K562 (cell line): ENCODE measurements around the gene MCL1. TPM values are rescaled to one million over a fixed set of nuclear protein-coding genes. Genes with fewer than 3 reads are reported as not detected.

Experiments
- ARID2 ChIP-seq: fragments of 450-650 bp; IDR thresholded peaks from 2 replicates; pipeline ENCODE4 v1.6.1; 2017; ENCODE audit warnings: antibody characterized with exemption, mild to moderate bottlenecking
- BCL6 ChIP-seq: fragments of 250-450 bp; sonication (Bioruptor Pico); IDR thresholded peaks from 2 replicates; pipeline ENCODE4 v1.4.0; 2020
- BMI1 ChIP-seq: fragments of 150-350 bp; IDR thresholded peaks from 2 replicates; pipeline ENCODE4 v1.6.1; 2014; ENCODE audit warnings: low read length
- FIP1L1 ChIP-seq: fragments of 200-400 bp; formaldehyde crosslinking; IDR thresholded peaks from 2 replicates; pipeline ENCODE4 v1.6.1; 2018; ENCODE audit warnings: mild to moderate bottlenecking, low read depth, low read length; ENCODE audit not compliant: poor library complexity, severe bottlenecking
- KHSRP ChIP-seq: fragments of 450-650 bp; IDR thresholded peaks from 2 replicates; pipeline ENCODE4 v1.6.1; 2017
- KLF13 ChIP-seq: fragments of 450-650 bp; IDR thresholded peaks from 2 replicates; pipeline ENCODE4 v1.6.1; 2016; ENCODE audit warnings: missing genetic modification characterization, low read depth, mild to moderate bottlenecking, missing compliant biosample characterization, moderate library complexity, borderline replicate concordance
- NRF1 ChIP-seq, 2 experiments: fragments of 450-650 bp; IDR thresholded peaks in 1 of 2; conservative IDR thresholded peaks in 1 of 2; 2 replicates each; pipeline ENCODE4 v1.6.1; 2014; ENCODE audit warnings: mild to moderate bottlenecking in 2 of 2
- PCBP1 ChIP-seq: fragments of 200-400 bp; formaldehyde crosslinking; IDR thresholded peaks from 2 replicates; pipeline ENCODE4 v1.6.1; 2018; ENCODE audit warnings: mild to moderate bottlenecking, low read depth, low read length; ENCODE audit not compliant: poor library complexity, severe bottlenecking
- RBM22 ChIP-seq: fragments of 200-400 bp; formaldehyde crosslinking; IDR thresholded peaks from 2 replicates; pipeline ENCODE4 v1.6.1; 2018; ENCODE audit warnings: low read length, low read depth; ENCODE audit not compliant: poor library complexity, severe bottlenecking
- TEAD4 ChIP-seq, 2 experiments: sonication (generic) in 1 of 2; formaldehyde crosslinking in 1 of 2; IDR thresholded peaks; 2 replicates each; pipeline versions ENCODE4 v1.6.1 to v1.8.0; 2012 to 2022; ENCODE audit warnings: borderline replicate concordance in 1 of 2, inconsistent platforms in 1 of 2, low read length in 1 of 2, mild to moderate bottlenecking in 1 of 2, missing genetic modification reagents in 1 of 2
- TRIM24 ChIP-seq, 2 experiments: fragments of 450-650 bp; IDR thresholded peaks; 2 replicates each; pipeline ENCODE4 v1.6.1; 2016
- ZC3H11A ChIP-seq: IDR thresholded peaks from 2 replicates; pipeline ENCODE4 v1.6.1; 2012; ENCODE audit warnings: low read depth, low read length, improper control_type of control experiment
- ZFPM2 ChIP-seq: fragments of 250-450 bp; sonication (Bioruptor Pico); IDR thresholded peaks from 2 replicates; pipeline ENCODE4 v1.5.1; 2022; ENCODE audit warnings: mild to moderate bottlenecking
- ZKSCAN1 ChIP-seq: fragments of 150-350 bp; IDR thresholded peaks from 2 replicates; pipeline ENCODE4 v1.6.1; 2016; ENCODE audit warnings: low read depth, low read length
- ZNF140 ChIP-seq: fragments of 250-450 bp; sonication (Bioruptor Pico); IDR thresholded peaks from 2 replicates; pipeline ENCODE4 v1.8.0; 2021; ENCODE audit warnings: moderate library complexity, mild to moderate bottlenecking, inconsistent platforms
- ZNF253 ChIP-seq: fragments of 250-450 bp; sonication (Bioruptor Pico); conservative IDR thresholded peaks from 2 replicates; pipeline ENCODE4 v1.6.1; 2021; ENCODE audit warnings: mild to moderate bottlenecking
- ZNF324 ChIP-seq: fragments of 250-450 bp; sonication (Bioruptor Pico); IDR thresholded peaks from 2 replicates; pipeline ENCODE4 v1.4.0; 2020; ENCODE audit warnings: mild to moderate bottlenecking
- ZNF354B ChIP-seq: fragments of 250-450 bp; sonication (Bioruptor Pico); IDR thresholded peaks from 2 replicates; pipeline ENCODE4 v1.4.0; 2020
- ZNF699 ChIP-seq: fragments of 250-450 bp; sonication (Bioruptor Pico); IDR thresholded peaks from 2 replicates; pipeline ENCODE4 v1.8.0; 2021; ENCODE audit warnings: mild to moderate bottlenecking, moderate library complexity; ENCODE audit not compliant: insufficient replicate concordance
- polyA plus RNA-seq, 8 experiments: library from polyadenylated mRNA; depleted of rRNA in 4 of 8; stranded (reverse) in 5 of 8; unstranded in 3 of 8; fragments of >200 nt; fragmentation: Nextera tagmentation in 2 of 8; fragmentation: Illumina TruSeq in 1 of 8; extraction: Ambion mirVana in 2 of 8; extraction: Trizol in 1 of 8; gene quantifications; 2 replicates each; pipeline versions ENCODE4 v1.2.1 to v1.2.3, GENCODE V29; 2011 to 2014; ENCODE audit warnings: inconsistent platforms in 1 of 8, missing spikeins in 1 of 8
- total RNA-seq, 7 experiments: library from RNA; depleted of rRNA in 6 of 7; stranded (reverse); fragments of >200 nt in 6 of 7; fragmentation: Illumina TruSeq in 2 of 7; extraction: Trizol in 2 of 7; gene quantifications; 2 replicates each; pipeline versions ENCODE4 v1.2.1 to v1.2.3, GENCODE V29; 2011 to 2021; ENCODE audit warnings: low replicate concordance in 1 of 7
- TF ChIP-seq, protein P1 (sequence below): fragments of 450-650 bp; formaldehyde crosslinking; IDR thresholded peaks from 2 replicates; pipeline ENCODE4 v1.4.0; 2020; ENCODE audit warnings: mild to moderate bottlenecking, moderate library complexity
- TF ChIP-seq, protein P2 (sequence below): sonication (generic); formaldehyde crosslinking; IDR thresholded peaks from 2 replicates; pipeline ENCODE4 v1.9.0; 2022; ENCODE audit warnings: mild to moderate bottlenecking, missing genetic modification reagents
- TF ChIP-seq, protein P3 (sequence below), 3 experiments: IDR thresholded peaks in 2 of 3; conservative IDR thresholded peaks in 1 of 3; 2 replicates each; pipeline ENCODE4 v1.5.1; 2011 to 2012; ENCODE audit warnings: low read length in 3 of 3, mild to moderate bottlenecking in 3 of 3, control low read depth in 2 of 3, improper control_type of control experiment in 1 of 3, inconsistent platforms in 1 of 3, low read depth in 1 of 3, mixed read lengths in 1 of 3, moderate library complexity in 1 of 3; ENCODE audit not compliant: insufficient read depth in 2 of 3
- TF ChIP-seq, protein P4 (sequence below): fragments of 250-450 bp; sonication (Bioruptor Pico); IDR thresholded peaks from 2 replicates; pipeline ENCODE4 v1.6.1; 2021; ENCODE audit warnings: mild to moderate bottlenecking
- TF ChIP-seq, protein P5 (sequence below): sonication (generic); formaldehyde crosslinking; IDR thresholded peaks from 2 replicates; pipeline ENCODE4 v1.8.1; 2023; ENCODE audit warnings: mild to moderate bottlenecking, missing genetic modification reagents

Gene MCL1
- total and polyA plus RNA-seq, 9 of the 15 experiments (the other 6 are each of a cell fraction or from before 2014, with no cell fraction given): 27.1 to 224 (median 138) TPM

DNA sequence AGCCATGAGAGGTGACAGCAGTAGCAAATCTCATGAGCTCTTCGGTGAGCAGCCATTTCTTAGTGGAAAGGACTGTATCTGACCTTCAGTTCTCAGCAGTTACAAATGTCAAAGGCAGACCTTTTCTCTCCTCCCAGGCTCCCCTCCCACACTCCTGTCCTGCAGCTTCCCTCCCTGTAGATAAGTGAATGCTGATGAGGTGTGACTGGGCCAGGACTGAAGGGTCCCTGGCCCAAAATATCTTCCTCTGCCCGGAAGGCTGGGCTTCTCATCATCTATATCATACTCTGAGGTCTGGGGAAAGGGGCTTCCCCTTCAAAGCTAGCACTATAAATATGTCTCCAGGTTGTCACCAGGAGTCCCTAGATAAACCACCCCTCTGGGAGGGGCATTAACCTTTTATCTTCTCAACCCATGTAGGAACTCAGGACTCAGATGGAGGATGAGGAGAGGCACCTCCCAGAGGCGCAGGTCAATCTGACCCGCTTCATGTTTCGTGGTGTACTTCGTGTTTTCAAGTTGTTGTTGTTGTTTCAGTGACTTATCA is 33.9 kb downstream of the MCL1 start (continued):
- TF ChIP-seq, protein P1, sequence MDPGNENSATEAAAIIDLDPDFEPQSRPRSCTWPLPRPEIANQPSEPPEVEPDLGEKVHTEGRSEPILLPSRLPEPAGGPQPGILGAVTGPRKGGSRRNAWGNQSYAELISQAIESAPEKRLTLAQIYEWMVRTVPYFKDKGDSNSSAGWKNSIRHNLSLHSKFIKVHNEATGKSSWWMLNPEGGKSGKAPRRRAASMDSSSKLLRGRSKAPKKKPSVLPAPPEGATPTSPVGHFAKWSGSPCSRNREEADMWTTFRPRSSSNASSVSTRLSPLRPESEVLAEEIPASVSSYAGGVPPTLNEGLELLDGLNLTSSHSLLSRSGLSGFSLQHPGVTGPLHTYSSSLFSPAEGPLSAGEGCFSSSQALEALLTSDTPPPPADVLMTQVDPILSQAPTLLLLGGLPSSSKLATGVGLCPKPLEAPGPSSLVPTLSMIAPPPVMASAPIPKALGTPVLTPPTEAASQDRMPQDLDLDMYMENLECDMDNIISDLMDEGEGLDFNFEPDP: no peak
- TF ChIP-seq, protein P2, sequence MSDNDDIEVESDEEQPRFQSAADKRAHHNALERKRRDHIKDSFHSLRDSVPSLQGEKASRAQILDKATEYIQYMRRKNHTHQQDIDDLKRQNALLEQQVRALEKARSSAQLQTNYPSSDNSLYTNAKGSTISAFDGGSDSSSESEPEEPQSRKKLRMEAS (CRISPR knock-in tag): peak; percentile 43
- no peak for TF ChIP-seq ZNF253 (CRISPR knock-in tag)
- TF ChIP-seq TRIM24 (IDR thresholded peaks at IDR 0.05): peak; percentile 89 to 90
- peak; percentile 34; the same call in 1 of the 2 replicates for TF ChIP-seq KLF13
- TF ChIP-seq, protein P3, sequence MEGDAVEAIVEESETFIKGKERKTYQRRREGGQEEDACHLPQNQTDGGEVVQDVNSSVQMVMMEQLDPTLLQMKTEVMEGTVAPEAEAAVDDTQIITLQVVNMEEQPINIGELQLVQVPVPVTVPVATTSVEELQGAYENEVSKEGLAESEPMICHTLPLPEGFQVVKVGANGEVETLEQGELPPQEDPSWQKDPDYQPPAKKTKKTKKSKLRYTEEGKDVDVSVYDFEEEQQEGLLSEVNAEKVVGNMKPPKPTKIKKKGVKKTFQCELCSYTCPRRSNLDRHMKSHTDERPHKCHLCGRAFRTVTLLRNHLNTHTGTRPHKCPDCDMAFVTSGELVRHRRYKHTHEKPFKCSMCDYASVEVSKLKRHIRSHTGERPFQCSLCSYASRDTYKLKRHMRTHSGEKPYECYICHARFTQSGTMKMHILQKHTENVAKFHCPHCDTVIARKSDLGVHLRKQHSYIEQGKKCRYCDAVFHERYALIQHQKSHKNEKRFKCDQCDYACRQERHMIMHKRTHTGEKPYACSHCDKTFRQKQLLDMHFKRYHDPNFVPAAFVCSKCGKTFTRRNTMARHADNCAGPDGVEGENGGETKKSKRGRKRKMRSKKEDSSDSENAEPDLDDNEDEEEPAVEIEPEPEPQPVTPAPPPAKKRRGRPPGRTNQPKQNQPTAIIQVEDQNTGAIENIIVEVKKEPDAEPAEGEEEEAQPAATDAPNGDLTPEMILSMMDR (IDR thresholded peaks at IDR 0.05 in 2 of 3, conservative IDR thresholded peaks at IDR 0.05 in 1 of 3; ENCODE audit: insufficient read depth in 2 of 3, low read depth in 1 of 3, low read length in 3 of 3): no peak; a peak in 1 of 6 replicates
- TF ChIP-seq ZKSCAN1: peak; percentile 78; the same call in 1 of the 2 replicates
- TF ChIP-seq ZNF354B (CRISPR knock-in tag): no peak
- TF ChIP-seq BMI1: no peak
- TF ChIP-seq, protein P4, sequence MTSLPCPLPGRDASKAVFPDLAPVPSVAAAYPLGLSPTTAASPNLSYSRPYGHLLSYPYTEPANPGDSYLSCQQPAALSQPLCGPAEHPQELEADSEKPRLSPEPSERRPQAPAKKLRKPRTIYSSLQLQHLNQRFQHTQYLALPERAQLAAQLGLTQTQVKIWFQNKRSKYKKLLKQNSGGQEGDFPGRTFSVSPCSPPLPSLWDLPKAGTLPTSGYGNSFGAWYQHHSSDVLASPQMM: no peak
- no peak for TF ChIP-seq ZNF140 (CRISPR knock-in tag)
- TF ChIP-seq BCL6 (CRISPR knock-in tag): no peak
- TF ChIP-seq, protein P5, sequence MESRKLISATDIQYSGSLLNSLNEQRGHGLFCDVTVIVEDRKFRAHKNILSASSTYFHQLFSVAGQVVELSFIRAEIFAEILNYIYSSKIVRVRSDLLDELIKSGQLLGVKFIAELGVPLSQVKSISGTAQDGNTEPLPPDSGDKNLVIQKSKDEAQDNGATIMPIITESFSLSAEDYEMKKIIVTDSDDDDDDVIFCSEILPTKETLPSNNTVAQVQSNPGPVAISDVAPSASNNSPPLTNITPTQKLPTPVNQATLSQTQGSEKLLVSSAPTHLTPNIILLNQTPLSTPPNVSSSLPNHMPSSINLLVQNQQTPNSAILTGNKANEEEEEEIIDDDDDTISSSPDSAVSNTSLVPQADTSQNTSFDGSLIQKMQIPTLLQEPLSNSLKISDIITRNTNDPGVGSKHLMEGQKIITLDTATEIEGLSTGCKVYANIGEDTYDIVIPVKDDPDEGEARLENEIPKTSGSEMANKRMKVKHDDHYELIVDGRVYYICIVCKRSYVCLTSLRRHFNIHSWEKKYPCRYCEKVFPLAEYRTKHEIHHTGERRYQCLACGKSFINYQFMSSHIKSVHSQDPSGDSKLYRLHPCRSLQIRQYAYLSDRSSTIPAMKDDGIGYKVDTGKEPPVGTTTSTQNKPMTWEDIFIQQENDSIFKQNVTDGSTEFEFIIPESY (CRISPR knock-in tag): peak; percentile 41; the same call in 1 of the 2 replicates
- TF ChIP-seq FIP1L1: no peak
- peak; percentile 97 for TF ChIP-seq TEAD4 (IDR thresholded peaks at IDR 0.05; ENCODE audit: low read length)
- no peak for TF ChIP-seq TEAD4 (CRISPR knock-in tag; IDR thresholded peaks at IDR 0.05; ENCODE audit: borderline replicate concordance)
- no peak for TF ChIP-seq RBM22
- no peak for TF ChIP-seq ZNF324
- peak; percentile 75; the same call in 1 of the 2 replicates for TF ChIP-seq KHSRP
- peak; percentile 49 to 60 for TF ChIP-seq NRF1 (conservative IDR thresholded peaks at IDR 0.05 in 1 of 2, IDR thresholded peaks at IDR 0.05 in 1 of 2)
- TF ChIP-seq PCBP1: no peak
- no peak for TF ChIP-seq ARID2
- no peak for TF ChIP-seq ZFPM2 (CRISPR knock-in tag)
- no peak for TF ChIP-seq ZNF699
- no peak for TF ChIP-seq ZC3H11A
